Measurements from ENCODE around the gene TRIB2.

GRCh38 chr2:12705742-12706141 lies 11.0 kb upstream of the TRIB2 start:
- TF ChIP-seq GATA1 (IDR thresholded peaks at IDR 0.05; ENCODE audit: low read depth, low read length) = no peak
- no peak for TF ChIP-seq POLR2A (IDR thresholded peaks at IDR 0.05; ENCODE audit: low read length)

All from erythroblast (primary cell).